Liver (tissue), 9 donors: ENCODE measurements around the gene IQSEC1. TPM values are rescaled to one million over a fixed set of nuclear protein-coding genes. Genes with fewer than 3 reads are reported as not detected.

ENCODE experiments used
- DNase-seq: peaks from one replicate; pipeline ENCODE4 v3.0.0-alpha.2; 2017; ENCODE audit warnings: low spot score
- H3K27ac ChIP-seq, 2 donors: one replicate each; pipeline ENCODE4 v1.7.0; 2013; ENCODE audit warnings: inconsistent platforms in 2 of 2, low read length in 2 of 2, control low read depth in 1 of 2, low read depth in 1 of 2, mild to moderate bottlenecking in 1 of 2
- H3K27me3 ChIP-seq, 4 donors: one replicate each; pipeline versions ENCODE4 v1.6.1 to v1.7.0; 2013; ENCODE audit warnings: low read length in 3 of 4, inconsistent platforms in 1 of 4, mild to moderate bottlenecking in 1 of 4, moderate library complexity in 1 of 4; ENCODE audit not compliant: control insufficient read depth in 4 of 4, insufficient read depth in 4 of 4
- H3K36me3 ChIP-seq, 4 donors: one replicate each; pipeline versions ENCODE4 v1.6.1 to v1.7.0; 2013; ENCODE audit warnings: low read length in 3 of 4, mild to moderate bottlenecking in 3 of 4, low read depth in 1 of 4, moderate library complexity in 1 of 4; ENCODE audit not compliant: control insufficient read depth in 4 of 4, insufficient read depth in 3 of 4
- H3K4me1 ChIP-seq, 4 donors: one replicate each; pipeline versions ENCODE4 v1.6.1 to v1.7.0; 2013; ENCODE audit warnings: low read length in 3 of 4, mild to moderate bottlenecking in 3 of 4, moderate library complexity in 1 of 4; ENCODE audit not compliant: control insufficient read depth in 4 of 4, insufficient read depth in 4 of 4
- H3K4me3 ChIP-seq, 3 donors: one replicate each; pipeline versions ENCODE4 v1.6.1 to v1.7.0; 2013; ENCODE audit warnings: low read length in 3 of 3, control low read depth in 1 of 3, low read depth in 1 of 3, mild to moderate bottlenecking in 1 of 3
- H3K9ac ChIP-seq, 2 donors: one replicate each; pipeline ENCODE4 v1.7.0; 2013; ENCODE audit warnings: low read length in 2 of 2, mild to moderate bottlenecking in 2 of 2, moderate library complexity in 2 of 2, control low read depth in 1 of 2, low read depth in 1 of 2
- H3K9me3 ChIP-seq, 4 donors: one replicate each; pipeline versions ENCODE4 v1.6.1 to v1.7.0; 2013; ENCODE audit warnings: low read length in 3 of 4; ENCODE audit not compliant: control insufficient read depth in 4 of 4
- EGR1 ChIP-seq, 2 donors: IDR thresholded peaks; 2 replicates each; pipeline ENCODE4 v1.6.1; 2016 to 2018; ENCODE audit warnings: antibody characterized with exemption in 2 of 2, low read depth in 2 of 2
- FOXA1 ChIP-seq: IDR thresholded peaks from 2 replicates; pipeline ENCODE4 v1.6.1; 2016; ENCODE audit warnings: antibody characterized with exemption
- FOXA2 ChIP-seq: IDR thresholded peaks from 2 replicates; pipeline ENCODE4 v1.6.1; 2016; ENCODE audit warnings: antibody characterized with exemption
- GABPA ChIP-seq, 2 donors: IDR thresholded peaks in 1 of 2; conservative IDR thresholded peaks in 1 of 2; 2 replicates each; pipeline ENCODE4 v1.6.1; 2016; ENCODE audit warnings: antibody characterized with exemption in 2 of 2, mild to moderate bottlenecking in 1 of 2, moderate library complexity in 1 of 2
- HNF4A ChIP-seq, 2 donors: conservative IDR thresholded peaks; 2 replicates each; pipeline ENCODE4 v1.6.1; 2016; ENCODE audit warnings: antibody characterized with exemption in 2 of 2, mild to moderate bottlenecking in 2 of 2
- HNF4G ChIP-seq: IDR thresholded peaks from 2 replicates; pipeline ENCODE4 v1.6.1; 2016; ENCODE audit warnings: antibody characterized with exemption
- JUND ChIP-seq, 2 donors: IDR thresholded peaks; 2 replicates each; pipeline ENCODE4 v1.6.1; 2016; ENCODE audit warnings: antibody characterized with exemption in 2 of 2
- NR2F2 ChIP-seq: IDR thresholded peaks from 2 replicates; pipeline ENCODE4 v1.6.1; 2016; ENCODE audit warnings: antibody characterized with exemption
- RAD21 ChIP-seq, 2 donors: IDR thresholded peaks; 2 replicates each; pipeline ENCODE4 v1.6.1; 2016; ENCODE audit warnings: antibody characterized with exemption in 2 of 2, mild to moderate bottlenecking in 2 of 2
- RXRA ChIP-seq, 2 donors: IDR thresholded peaks; 2 replicates each; pipeline ENCODE4 v1.6.1; 2017 to 2018; ENCODE audit warnings: antibody characterized with exemption in 2 of 2, mild to moderate bottlenecking in 1 of 2
- SP1 ChIP-seq: IDR thresholded peaks from 2 replicates; pipeline ENCODE4 v1.6.1; 2018; ENCODE audit warnings: antibody characterized with exemption, mild to moderate bottlenecking
- TAF1 ChIP-seq: conservative IDR thresholded peaks from 2 replicates; pipeline ENCODE4 v1.6.1; 2016; ENCODE audit warnings: antibody characterized with exemption, mild to moderate bottlenecking
- YY1 ChIP-seq: IDR thresholded peaks from 2 replicates; pipeline ENCODE4 v1.6.1; 2016; ENCODE audit warnings: antibody characterized with exemption, mild to moderate bottlenecking
- WGBS: extraction: QIAGEN DNeasy Blood & Tissue Kit; methylation state at CpG from one replicate; pipeline ENCODE4 v1.1.7; 2013; 5-methylcytosine and 5-hydroxymethylcytosine counted together
- polyA plus RNA-seq, 2 donors: library from polyadenylated mRNA; stranded (reverse) in 1 of 2; unstranded in 1 of 2; fragments of 200-250 nt in 1 of 2; fragments of >200 nt in 1 of 2; fragmentation: Nextera tagmentation in 1 of 2; extraction: Ambion mirVana in 1 of 2; gene quantifications; one replicate each; pipeline versions ENCODE4 v1.2.1 to v1.2.3, GENCODE V29; 2013 to 2015
- total RNA-seq, 2 donors: library from RNA; depleted of rRNA; stranded (reverse); fragments of >200 nt; gene quantifications; one replicate each; pipeline ENCODE4 v1.2.3, GENCODE V29; 2014
- TF ChIP-seq, protein P1 (sequence below): IDR thresholded peaks from 2 replicates; pipeline ENCODE4 v1.6.1; 2016; ENCODE audit warnings: antibody characterized with exemption
- TF ChIP-seq, protein P2 (sequence below): IDR thresholded peaks from 2 replicates; pipeline ENCODE4 v1.6.1; 2016; ENCODE audit warnings: antibody characterized with exemption
- TF ChIP-seq, protein P3 (sequence below): IDR thresholded peaks from 2 replicates; pipeline ENCODE4 v1.6.1; 2016; ENCODE audit warnings: antibody characterized with exemption, mild to moderate bottlenecking
- donor health status: healthy.
- donor health status: healthy.
- donor health status: healthy.
- donor health status: healthy.
- donor health status: healthy.

IQSEC1 gene
- total and polyA plus RNA-seq, 4 donors: 12.7 to 56.0 (median 36.2) TPM

DNA sequence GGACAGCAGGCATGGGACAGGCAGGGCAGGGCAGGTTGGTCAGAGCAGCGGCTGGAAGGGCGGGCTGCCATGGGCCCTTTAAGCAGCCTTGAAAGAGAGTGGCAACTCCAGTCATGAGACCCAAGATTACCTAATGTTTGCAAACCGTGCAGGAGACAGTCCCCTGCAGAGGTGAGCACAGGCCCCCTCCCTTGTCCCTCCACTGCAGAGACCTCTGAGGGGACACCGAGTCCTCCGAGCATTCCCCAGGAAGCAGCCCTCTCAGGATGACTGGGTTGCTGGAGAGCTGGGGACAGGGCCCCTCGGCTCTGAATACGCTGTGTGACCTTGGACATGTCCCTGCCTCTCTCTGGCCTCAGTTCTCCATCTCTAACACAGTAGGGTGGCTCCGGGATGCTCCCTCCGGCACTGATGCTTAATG, 81.4 kb downstream of the IQSEC1 start (continued):
- TF ChIP-seq, protein P1, sequence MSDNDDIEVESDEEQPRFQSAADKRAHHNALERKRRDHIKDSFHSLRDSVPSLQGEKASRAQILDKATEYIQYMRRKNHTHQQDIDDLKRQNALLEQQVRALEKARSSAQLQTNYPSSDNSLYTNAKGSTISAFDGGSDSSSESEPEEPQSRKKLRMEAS: no peak
- TF ChIP-seq EGR1 (IDR thresholded peaks at IDR 0.05; ENCODE audit: low read depth in 2 of 2): no peak
- no peak for TF ChIP-seq FOXA2
- TF ChIP-seq RAD21 (IDR thresholded peaks at IDR 0.05): no peak
- no peak for TF ChIP-seq HNF4G
- TF ChIP-seq SP1: no peak

DNA sequence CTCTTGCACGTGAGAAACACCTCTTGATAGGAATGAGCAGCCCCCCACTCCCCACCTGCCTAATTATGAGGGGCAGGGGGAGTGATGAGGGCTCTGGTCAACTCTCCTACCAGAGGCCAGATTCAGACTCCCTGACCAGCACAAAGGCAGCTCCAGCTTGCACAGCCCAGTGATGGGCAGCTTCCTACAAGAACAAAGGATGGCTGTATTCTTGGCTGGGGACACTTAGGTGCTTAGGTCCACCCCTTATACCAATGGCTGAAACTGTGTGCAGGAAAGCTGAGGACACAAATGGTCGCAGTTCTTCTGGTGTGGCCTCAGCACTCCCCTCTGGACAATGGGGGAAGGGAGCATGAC, 81.8 kb downstream of the IQSEC1 start:
- Histone ChIP-seq H3K9ac (no peak overlapping the region), H3K27me3 (no peaks in the 10 kb centered on the region), H3K4me3 (no peak overlapping the region), H3K4me1 (peaks cover 0 to 23% (median 15%) of the 10 kb centered on the region in 4 donors), H3K36me3 (no peaks in the 10 kb centered on the region), H3K27ac (no peak overlapping the region), H3K9me3 (no peaks in the 10 kb centered on the region)
- DNase-seq: no peak
- no peak for TF ChIP-seq SP1
- no peak for TF ChIP-seq HNF4A (conservative IDR thresholded peaks at IDR 0.05)
- TF ChIP-seq GABPA (IDR thresholded peaks at IDR 0.05 in 1 of 2, conservative IDR thresholded peaks at IDR 0.05 in 1 of 2): no peak
- TF ChIP-seq, protein P2, sequence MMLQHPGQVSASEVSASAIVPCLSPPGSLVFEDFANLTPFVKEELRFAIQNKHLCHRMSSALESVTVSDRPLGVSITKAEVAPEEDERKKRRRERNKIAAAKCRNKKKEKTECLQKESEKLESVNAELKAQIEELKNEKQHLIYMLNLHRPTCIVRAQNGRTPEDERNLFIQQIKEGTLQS: no peak
- no peak for TF ChIP-seq FOXA1
- no peak for TF ChIP-seq RXRA (IDR thresholded peaks at IDR 0.05)
- no peak for TF ChIP-seq HNF4G
- TF ChIP-seq JUND (IDR thresholded peaks at IDR 0.05): no peak
- TF ChIP-seq NR2F2: no peak
- TF ChIP-seq YY1: no peak
- TF ChIP-seq TAF1: no peak
- 84% methylated on average over 2 of the region's 2 CpGs for WGBS

DNA sequence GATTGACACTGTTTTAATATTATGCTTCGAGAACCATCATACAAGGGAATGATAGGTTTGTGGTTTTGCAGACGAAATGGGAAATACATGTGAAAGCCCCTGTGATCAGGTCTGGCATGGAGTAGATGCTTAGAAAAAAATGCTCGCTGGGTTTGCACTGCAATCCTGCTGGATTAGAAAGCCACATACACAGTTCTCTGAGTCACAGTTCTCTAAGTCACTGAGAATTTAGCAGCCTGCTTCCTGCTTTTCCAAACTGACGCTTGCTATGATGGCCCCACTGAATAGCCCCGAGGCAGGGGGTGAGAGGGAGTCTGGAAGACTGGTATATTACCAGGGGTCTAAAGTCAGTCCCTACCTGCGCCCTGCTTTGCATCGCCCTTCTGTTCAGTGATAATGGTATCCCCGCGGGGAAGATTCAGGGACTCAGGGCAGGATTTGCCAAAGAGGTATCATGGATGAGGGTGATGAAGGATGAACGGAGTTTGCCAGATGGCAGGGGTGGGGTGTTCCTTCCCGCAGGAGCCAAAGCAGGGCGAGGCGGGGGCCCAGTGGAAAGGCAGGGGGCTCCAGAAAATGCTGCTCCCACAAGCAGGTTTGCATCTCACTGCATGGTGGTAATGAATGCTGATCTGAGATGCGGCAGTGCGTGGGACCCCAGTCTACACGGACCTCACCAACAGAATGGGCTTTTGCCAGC, 82.3 kb downstream of the IQSEC1 start:
- H3K4me1 ChIP-seq: peaks cover 0 to 23% (median 15%) of the 10 kb centered on the region in 4 donors
- H3K27ac ChIP-seq: no peak overlapping the region
- 90% methylated on average over 16 of the region's 16 CpGs for WGBS
- no peaks in the 10 kb centered on the region for H3K27me3 ChIP-seq
- TF ChIP-seq, protein P3, sequence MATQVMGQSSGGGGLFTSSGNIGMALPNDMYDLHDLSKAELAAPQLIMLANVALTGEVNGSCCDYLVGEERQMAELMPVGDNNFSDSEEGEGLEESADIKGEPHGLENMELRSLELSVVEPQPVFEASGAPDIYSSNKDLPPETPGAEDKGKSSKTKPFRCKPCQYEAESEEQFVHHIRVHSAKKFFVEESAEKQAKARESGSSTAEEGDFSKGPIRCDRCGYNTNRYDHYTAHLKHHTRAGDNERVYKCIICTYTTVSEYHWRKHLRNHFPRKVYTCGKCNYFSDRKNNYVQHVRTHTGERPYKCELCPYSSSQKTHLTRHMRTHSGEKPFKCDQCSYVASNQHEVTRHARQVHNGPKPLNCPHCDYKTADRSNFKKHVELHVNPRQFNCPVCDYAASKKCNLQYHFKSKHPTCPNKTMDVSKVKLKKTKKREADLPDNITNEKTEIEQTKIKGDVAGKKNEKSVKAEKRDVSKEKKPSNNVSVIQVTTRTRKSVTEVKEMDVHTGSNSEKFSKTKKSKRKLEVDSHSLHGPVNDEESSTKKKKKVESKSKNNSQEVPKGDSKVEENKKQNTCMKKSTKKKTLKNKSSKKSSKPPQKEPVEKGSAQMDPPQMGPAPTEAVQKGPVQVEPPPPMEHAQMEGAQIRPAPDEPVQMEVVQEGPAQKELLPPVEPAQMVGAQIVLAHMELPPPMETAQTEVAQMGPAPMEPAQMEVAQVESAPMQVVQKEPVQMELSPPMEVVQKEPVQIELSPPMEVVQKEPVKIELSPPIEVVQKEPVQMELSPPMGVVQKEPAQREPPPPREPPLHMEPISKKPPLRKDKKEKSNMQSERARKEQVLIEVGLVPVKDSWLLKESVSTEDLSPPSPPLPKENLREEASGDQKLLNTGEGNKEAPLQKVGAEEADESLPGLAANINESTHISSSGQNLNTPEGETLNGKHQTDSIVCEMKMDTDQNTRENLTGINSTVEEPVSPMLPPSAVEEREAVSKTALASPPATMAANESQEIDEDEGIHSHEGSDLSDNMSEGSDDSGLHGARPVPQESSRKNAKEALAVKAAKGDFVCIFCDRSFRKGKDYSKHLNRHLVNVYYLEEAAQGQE: no peak
- no peak for DNase-seq
- no peaks in the 10 kb centered on the region for H3K36me3 ChIP-seq
- H3K9me3 ChIP-seq: no peaks in the 10 kb centered on the region
- H3K9ac ChIP-seq: no peak overlapping the region
- H3K4me3 ChIP-seq: no peak overlapping the region
